Caco-2 (cell line): ENCODE measurements around the gene HBG2. TPM values are rescaled to one million over a fixed set of nuclear protein-coding genes. Genes with fewer than 3 reads are reported as not detected.

Source experiments
- BruUV-seq: library from RNA; stranded (reverse); fragments of 400-500 nt; replicated peaks from 2 replicates; lab custom pipeline; 2021; lab: Mats Ljungman, UMichigan
- CTCF ChIA-PET: fragments of 300-600 bp; sonication (Branson Sonifier 250); formaldehyde crosslinking; loops from one replicate; lab custom pipeline; 2022; ENCODE audit warnings: antibody characterized with exemption; lab: Charles Lee
- POLR2A ChIA-PET: fragments of 300-600 bp; sonication (Branson Sonifier 250); formaldehyde crosslinking; loops from one replicate; lab custom pipeline; 2022; ENCODE audit warnings: antibody characterized with exemption; lab: Charles Lee
- DNase-seq, 2 experiments: peaks; one replicate each; pipeline versions ENCODE4 v3.0.0 to v3.0.0-alpha.2; 2020 to 2022
- H3K27me3 ChIP-seq: replicated peaks from 2 replicates; pipeline ENCODE4 v1.6.0; 2011; ENCODE audit warnings: low read length; ENCODE audit not compliant: control insufficient read depth, insufficient read depth
- H3K36me3 ChIP-seq: 2 replicates; pipeline ENCODE4 v1.5.1; 2011; ENCODE audit warnings: low read length; ENCODE audit not compliant: control insufficient read depth, insufficient read depth
- H3K4me1 ChIP-seq: fragments of 250-450 bp; sonication (Bioruptor Pico); 2 replicates; pipeline ENCODE4 v1.5.1; 2020; ENCODE audit warnings: mild to moderate bottlenecking
- H3K4me3 ChIP-seq: 2 replicates; pipeline ENCODE4 v1.5.1; 2011; ENCODE audit warnings: low read depth, mild to moderate bottlenecking, control low read depth, low read length
- H3K9me3 ChIP-seq: fragments of 250-450 bp; sonication (Bioruptor Pico); 2 replicates; pipeline ENCODE4 v1.5.1; 2020; ENCODE audit warnings: mild to moderate bottlenecking, moderate library complexity
- H3K27ac Mint-ChIP-seq: one replicate; pipeline ENCODE4 v1.8.0; 2022; ENCODE audit warnings: mixed read lengths; ENCODE audit not compliant: unreplicated experiment
- H3K27me3 Mint-ChIP-seq: one replicate; pipeline ENCODE4 v1.8.0; 2022; ENCODE audit warnings: mixed read lengths; ENCODE audit not compliant: insufficient read depth, unreplicated experiment
- H3K36me3 Mint-ChIP-seq: one replicate; pipeline ENCODE4 v1.8.0; 2022; ENCODE audit warnings: mild to moderate bottlenecking, mixed read lengths; ENCODE audit not compliant: insufficient read depth, unreplicated experiment
- H3K4me1 Mint-ChIP-seq: one replicate; pipeline ENCODE4 v1.8.0; 2022; ENCODE audit warnings: low read depth, mixed read lengths; ENCODE audit not compliant: unreplicated experiment
- H3K4me3 Mint-ChIP-seq: one replicate; pipeline ENCODE4 v1.8.0; 2022; ENCODE audit warnings: mild to moderate bottlenecking, moderate library complexity, mixed read lengths; ENCODE audit not compliant: unreplicated experiment
- H3K9me3 Mint-ChIP-seq: one replicate; pipeline ENCODE4 v1.8.0; 2022; ENCODE audit warnings: mixed read lengths; ENCODE audit not compliant: unreplicated experiment
- CTCF ChIP-seq, 2 experiments: fragments of 200-600 bp in 1 of 2; IDR thresholded peaks; 1 replicate in 1 of 2; 2 replicates in 1 of 2; pipeline versions ENCODE4 v1.5.1 to v1.8.0; 2011 to 2022; ENCODE audit warnings: antibody characterized with exemption in 1 of 2, control low read depth in 1 of 2, inconsistent platforms in 1 of 2, low read depth in 1 of 2, low read length in 1 of 2, mild to moderate bottlenecking in 1 of 2, moderate library complexity in 1 of 2; ENCODE audit not compliant: insufficient read depth in 1 of 2, severe bottlenecking in 1 of 2, unreplicated experiment in 1 of 2
- intact Hi-C: fragments of 100-400 bp; cut with micrococcal nuclease; formaldehyde crosslinking; loops from one replicate; pipeline ENCODE4 v1.10.0; 2022; ENCODE audit not compliant: unreplicated experiment
- total RNA-seq: library from RNA; stranded (reverse); gene quantifications from 2 replicates; pipeline ENCODE4 v1.2.3, GENCODE V29; 2022

Gene HBG2
- total RNA-seq, 1 experiment from 2014 or later = not detected

- ChIA-PET CTCF (no interaction called here), POLR2A (no interaction called here)
- H3K36me3 ChIP-seq = no peaks in the 10 kb centered on the region
- H3K27me3 ChIP-seq = no peaks in the 10 kb centered on the region
- BruUV-seq = no TSS peak
- no peaks in the 10 kb centered on the region for H3K36me3 Mint-ChIP-seq
- peaks cover 9% of the 10 kb centered on the region for H3K27me3 Mint-ChIP-seq
- no peak for DNase-seq
- intact Hi-C loops = no loop called here
- no peaks in the 10 kb centered on the region for H3K9me3 ChIP-seq
- no peak overlapping the region for H3K27ac Mint-ChIP-seq
- no peak overlapping the region for H3K4me3 ChIP-seq
- TF ChIP-seq CTCF (IDR thresholded peaks at IDR 0.05; ENCODE audit: insufficient read depth in 1 of 2, low read depth in 1 of 2, low read length in 1 of 2, severe bottlenecking in 1 of 2, unreplicated experiment in 1 of 2) = no peak
- no peak overlapping the region for H3K4me3 Mint-ChIP-seq
- no peaks in the 10 kb centered on the region for H3K9me3 Mint-ChIP-seq
- H3K4me1 ChIP-seq = no peaks in the 10 kb centered on the region
- no peaks in the 10 kb centered on the region for H3K4me1 Mint-ChIP-seq
Measured at GRCh38 chr11:5232176-5232575, 22.4 kb downstream of the HBG2 start.

GRCh38 chr11:5231111-5231510 lies 23.5 kb downstream of the HBG2 start:
- H3K4me1 Mint-ChIP-seq = no peaks in the 10 kb centered on the region
- no TSS peak for BruUV-seq
- TF ChIP-seq CTCF (IDR thresholded peaks at IDR 0.05; ENCODE audit: insufficient read depth in 1 of 2, low read depth in 1 of 2, low read length in 1 of 2, severe bottlenecking in 1 of 2, unreplicated experiment in 1 of 2) = no peak
- H3K4me1 ChIP-seq = no peaks in the 10 kb centered on the region
- H3K36me3 ChIP-seq = no peaks in the 10 kb centered on the region
- H3K4me3 ChIP-seq = no peak overlapping the region
- ChIA-PET CTCF (no interaction called here), POLR2A (no interaction called here)
- intact Hi-C loops = no loop called here
- no peaks in the 10 kb centered on the region for H3K9me3 ChIP-seq
- DNase-seq = no peak
- no peaks in the 10 kb centered on the region for H3K9me3 Mint-ChIP-seq
- H3K36me3 Mint-ChIP-seq = no peaks in the 10 kb centered on the region
- H3K4me3 Mint-ChIP-seq = no peak overlapping the region
- no peak overlapping the region for H3K27ac Mint-ChIP-seq
- no peaks in the 10 kb centered on the region for H3K27me3 ChIP-seq
- H3K27me3 Mint-ChIP-seq = peaks cover 9% of the 10 kb centered on the region

GRCh38 chr11:5230266-5230665 lies 24.3 kb downstream of the HBG2 start:
- no peaks in the 10 kb centered on the region for H3K4me1 Mint-ChIP-seq
- no TSS peak for BruUV-seq
- intact Hi-C loops = no loop called here
- DNase-seq = no peak
- peaks cover 6% of the 10 kb centered on the region for H3K27me3 Mint-ChIP-seq
- H3K4me3 Mint-ChIP-seq = no peak overlapping the region
- Histone ChIP-seq H3K9me3 (no peaks in the 10 kb centered on the region), H3K36me3 (no peaks in the 10 kb centered on the region), H3K4me1 (no peaks in the 10 kb centered on the region), H3K27me3 (no peaks in the 10 kb centered on the region), H3K4me3 (no peak overlapping the region)
- no peaks in the 10 kb centered on the region for H3K9me3 Mint-ChIP-seq
- ChIA-PET CTCF (no interaction called here), POLR2A (no interaction called here)
- no peaks in the 10 kb centered on the region for H3K36me3 Mint-ChIP-seq
- no peak overlapping the region for H3K27ac Mint-ChIP-seq
- no peak for TF ChIP-seq CTCF (IDR thresholded peaks at IDR 0.05; ENCODE audit: insufficient read depth in 1 of 2, low read depth in 1 of 2, low read length in 1 of 2, severe bottlenecking in 1 of 2, unreplicated experiment in 1 of 2)
